NCI-H1048 (cell line): ENCODE results near the gene PRUNE2.

Experiments used
- DNase-seq: peaks from one replicate; lab custom pipeline; 2025; lab: John Stamatoyannopoulos, UW

PRUNE2 gene

DNA sequence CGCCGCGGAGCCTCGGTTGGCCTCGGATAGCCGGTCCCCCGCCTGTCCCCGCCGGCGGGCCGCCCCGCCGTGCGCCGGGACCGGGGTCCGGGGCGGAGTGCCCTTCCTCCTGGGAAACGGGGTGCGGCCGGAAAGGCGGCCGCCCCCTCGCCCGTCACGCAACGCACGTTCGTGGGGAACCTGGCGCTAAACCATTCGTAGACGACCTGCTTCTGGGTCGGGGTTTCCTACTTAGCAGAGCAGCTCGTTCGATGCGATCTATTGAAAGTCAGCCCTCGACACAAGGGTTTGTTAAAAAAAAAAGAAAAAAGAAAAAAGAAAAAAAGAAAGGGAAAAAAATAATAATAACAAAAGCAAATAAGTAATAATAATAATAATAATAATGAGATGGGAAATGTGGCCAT lies 334.2 kb downstream of the PRUNE2 start:
- no peak for DNase-seq

DNA sequence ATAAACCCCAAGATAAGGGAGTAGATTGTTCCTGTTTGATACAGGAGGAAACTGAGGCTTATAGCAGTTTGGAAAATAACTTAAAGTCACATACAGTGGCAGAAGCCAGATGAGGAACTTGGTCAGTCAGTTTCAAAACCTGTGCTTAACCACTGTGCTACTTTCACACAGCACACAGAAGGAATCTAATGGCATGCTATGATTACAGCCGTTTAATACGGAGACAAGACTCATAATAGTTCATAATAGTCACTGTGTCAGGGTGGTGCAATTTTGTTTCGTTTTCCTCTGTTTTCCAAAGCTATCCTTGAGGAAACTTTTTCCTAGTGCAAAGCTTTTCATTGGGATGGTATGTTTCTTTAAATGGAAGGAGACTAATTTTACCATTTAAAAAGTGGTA lies 334.6 kb downstream of the PRUNE2 start:
- no peak for DNase-seq

GRCh38 chr9:76570826-76571225 lies 335.1 kb downstream of the PRUNE2 start:
- no peak for DNase-seq

DNA sequence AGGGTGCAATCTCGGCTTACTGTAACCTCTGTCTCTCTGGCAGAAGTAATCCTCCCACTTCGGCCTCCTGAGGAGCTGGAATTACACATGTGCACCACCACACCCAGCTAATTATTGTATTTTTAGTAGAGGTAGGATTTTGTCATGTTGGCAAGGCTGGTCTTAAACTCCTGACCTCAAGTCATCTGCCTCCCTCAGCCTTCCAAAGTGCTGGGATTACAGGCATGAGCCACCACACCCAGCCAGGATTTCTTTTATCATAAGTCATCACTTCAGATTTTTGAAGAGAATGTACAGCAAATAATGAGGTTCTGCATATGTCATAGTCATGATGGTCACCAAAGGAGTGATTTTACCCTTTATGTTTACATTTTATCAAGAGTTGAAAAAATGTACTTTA lies 338.8 kb downstream of the PRUNE2 start:
- DNase-seq: no peak

GRCh38 chr9:76564297-76564696 lies 341.6 kb downstream of the PRUNE2 start:
- no peak for DNase-seq

- DNase-seq: no peak
Observed at GRCh38 chr9:76562511-76562911, 343.4 kb downstream of the PRUNE2 start.

DNA sequence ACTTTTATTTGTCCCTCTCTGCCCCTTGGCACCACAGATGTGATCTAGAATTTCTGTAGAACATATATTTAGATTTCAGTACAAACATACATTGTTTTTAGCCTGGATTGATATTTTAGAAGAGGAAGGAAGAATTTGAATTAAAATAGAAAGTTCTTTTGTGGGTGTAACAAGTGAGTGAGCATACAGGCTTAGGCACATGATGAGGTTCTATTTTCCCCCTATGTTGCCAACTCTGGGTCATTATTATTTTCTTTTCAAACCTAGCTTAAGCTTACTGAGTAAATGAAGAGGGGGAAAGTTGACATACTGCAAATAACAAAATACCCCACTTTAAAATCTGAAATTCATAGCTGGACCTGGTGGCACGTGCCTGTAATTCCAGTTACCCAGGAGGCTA lies 344.0 kb downstream of the PRUNE2 start:
- no peak for DNase-seq
